K562 (cell line): ENCODE results near the gene NUP88. TPM values are rescaled to one million over a fixed set of nuclear protein-coding genes. Genes with fewer than 3 reads are reported as not detected.

ENCODE experiments used
- BDP1 ChIP-seq: IDR thresholded peaks from 3 replicates; pipeline ENCODE4 v1.6.1; 2011; ENCODE audit not compliant: insufficient read length, insufficient read depth
- BRD4 ChIP-seq: fragments of 200-600 bp; sonication (generic); IDR thresholded peaks from 2 replicates; pipeline ENCODE4 v1.6.1; 2017; ENCODE audit warnings: inconsistent platforms
- CXXC5 ChIP-seq: fragments of 250-450 bp; sonication (Bioruptor Pico); IDR thresholded peaks from 2 replicates; pipeline ENCODE4 v1.8.0; 2022; ENCODE audit warnings: inconsistent platforms, mild to moderate bottlenecking, moderate library complexity
- ETV1 ChIP-seq: fragments of 450-650 bp; conservative IDR thresholded peaks from 2 replicates; pipeline ENCODE4 v1.6.1; 2016; ENCODE audit warnings: missing genetic modification characterization, control low read depth, low read depth, missing compliant biosample characterization
- GATAD2A ChIP-seq: fragments of 450-650 bp; IDR thresholded peaks from 2 replicates; pipeline ENCODE4 v1.6.1; 2017
- HDAC3 ChIP-seq: fragments of 450-650 bp; IDR thresholded peaks from 2 replicates; pipeline ENCODE4 v1.6.1; 2018; ENCODE audit warnings: borderline replicate concordance, mild to moderate bottlenecking, moderate library complexity; ENCODE audit not compliant: partially characterized antibody
- HEY1 ChIP-seq: fragments of 250-450 bp; sonication (Bioruptor Pico); IDR thresholded peaks from 2 replicates; pipeline ENCODE4 v1.5.0; 2020; ENCODE audit warnings: mild to moderate bottlenecking, moderate library complexity, borderline replicate concordance
- KAT7 ChIP-seq: sonication (generic); formaldehyde crosslinking; IDR thresholded peaks from 2 replicates; pipeline ENCODE4 v1.8.0; 2022; ENCODE audit warnings: missing genetic modification reagents, mild to moderate bottlenecking, borderline replicate concordance
- KLF16 ChIP-seq: IDR thresholded peaks from 2 replicates; pipeline ENCODE4 v1.6.1; 2016; ENCODE audit warnings: antibody characterized with exemption
- MCM3 ChIP-seq: fragments of 450-650 bp; IDR thresholded peaks from 2 replicates; pipeline ENCODE4 v1.6.1; 2016
- SIN3A ChIP-seq, 2 experiments: fragments of 150-350 bp in 1 of 2; IDR thresholded peaks; 2 replicates each; pipeline ENCODE4 v1.6.1; 2011 to 2016; ENCODE audit warnings: borderline replicate concordance in 2 of 2, low read depth in 2 of 2, low read length in 2 of 2, mild to moderate bottlenecking in 2 of 2, moderate library complexity in 2 of 2; ENCODE audit not compliant: control insufficient read depth in 1 of 2
- SIN3B ChIP-seq: fragments of 450-650 bp; IDR thresholded peaks from 2 replicates; pipeline ENCODE4 v1.6.1; 2017; ENCODE audit warnings: low read depth, mild to moderate bottlenecking, moderate library complexity
- SMAD4 ChIP-seq: fragments of 250-450 bp; sonication (Bioruptor Pico); conservative IDR thresholded peaks from 2 replicates; pipeline ENCODE4 v1.8.0; 2021; ENCODE audit warnings: inconsistent platforms, mild to moderate bottlenecking, moderate library complexity
- TCF7L2 ChIP-seq: fragments of 150-350 bp; IDR thresholded peaks from 2 replicates; pipeline ENCODE4 v1.6.1; 2016; ENCODE audit warnings: low read depth, mild to moderate bottlenecking, low read length, moderate library complexity
- TEAD2 ChIP-seq: fragments of 450-650 bp; IDR thresholded peaks from 2 replicates; pipeline ENCODE4 v1.6.1; 2016; ENCODE audit warnings: missing genetic modification characterization, control low read depth, missing compliant biosample characterization
- ZBTB11 ChIP-seq, 3 experiments: fragments of 200-800 bp in 1 of 3; fragments of 250-450 bp in 1 of 3; fragments of 450-650 bp in 1 of 3; sonication (Bioruptor Pico) in 1 of 3; sonication (Bioruptor generic) in 1 of 3; formaldehyde crosslinking in 1 of 3; IDR thresholded peaks; 2 replicates each; pipeline versions ENCODE4 v1.6.1 to v1.8.0; 2016 to 2022; ENCODE audit warnings: mild to moderate bottlenecking in 2 of 3, missing genetic modification characterization in 2 of 3, missing compliant biosample characterization in 1 of 3, moderate library complexity in 1 of 3
- polyA plus RNA-seq, 8 experiments: library from polyadenylated mRNA; depleted of rRNA in 4 of 8; stranded (reverse) in 5 of 8; unstranded in 3 of 8; fragments of >200 nt; fragmentation: Nextera tagmentation in 2 of 8; fragmentation: Illumina TruSeq in 1 of 8; extraction: Ambion mirVana in 2 of 8; extraction: Trizol in 1 of 8; gene quantifications; 2 replicates each; pipeline versions ENCODE4 v1.2.1 to v1.2.3, GENCODE V29; 2011 to 2014; ENCODE audit warnings: inconsistent platforms in 1 of 8, missing spikeins in 1 of 8
- total RNA-seq, 7 experiments: library from RNA; depleted of rRNA in 6 of 7; stranded (reverse); fragments of >200 nt in 6 of 7; fragmentation: Illumina TruSeq in 2 of 7; extraction: Trizol in 2 of 7; gene quantifications; 2 replicates each; pipeline versions ENCODE4 v1.2.1 to v1.2.3, GENCODE V29; 2011 to 2021; ENCODE audit warnings: low replicate concordance in 1 of 7
- TF ChIP-seq, protein P1 (sequence below): fragments of 450-650 bp; IDR thresholded peaks from 2 replicates; pipeline ENCODE4 v1.6.1; 2016; ENCODE audit warnings: low read depth

NUP88 gene
- total and polyA plus RNA-seq, 9 of the 15 experiments (the other 6 are each of a cell fraction or from before 2014, with no cell fraction given), result 59.9 to 160 (median 119) TPM

DNA sequence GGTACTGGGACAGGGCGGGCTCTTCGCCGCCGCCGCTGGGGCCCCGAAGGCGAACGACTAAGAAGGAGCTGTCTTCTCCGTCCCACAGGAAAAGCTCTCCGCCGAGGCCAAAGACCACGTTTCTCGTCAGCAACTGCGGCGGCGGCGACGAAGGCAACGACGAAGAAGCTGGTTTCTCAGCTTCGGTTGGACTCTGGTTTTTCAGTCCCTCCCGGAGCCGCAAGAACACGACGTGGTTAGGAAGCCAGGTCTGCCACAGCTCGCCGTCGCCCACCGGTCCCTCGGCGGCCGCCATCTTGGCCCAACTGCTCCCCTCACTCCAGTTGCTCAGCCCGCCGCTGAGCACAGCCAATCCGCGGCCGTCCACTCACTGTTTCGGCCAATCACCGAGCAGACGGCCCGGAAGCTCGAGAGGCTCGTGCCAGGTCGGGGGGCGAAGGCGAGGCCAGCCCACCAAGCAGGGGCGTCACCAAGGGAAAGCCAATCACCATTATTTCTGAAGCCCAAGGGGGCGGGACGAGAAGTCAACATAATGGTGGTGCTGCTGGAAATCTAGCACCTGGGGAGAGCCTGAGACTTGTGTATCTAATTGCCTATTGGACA, at the start of gene NUP88 (continued):
- TF ChIP-seq ETV1 (tag) (0 out of 2 replicates have a peak, but pooled peaks have one; percentile 18), BDP1 (no peak), SIN3A (IDR thresholded peaks at IDR 0.05; ENCODE audit: borderline replicate concordance in 2 of 2, control insufficient read depth in 1 of 2, low read depth in 2 of 2, low read length in 2 of 2) (peak; percentile 53 to 78; a peak in 2 of 4 replicates), SIN3B (peak; percentile 80), KLF16 (no peak), MCM3 (no peak), KAT7 (CRISPR knock-in tag) (0 out of 2 replicates have a peak, but pooled peaks have one; percentile 13), HDAC3 (no peak), GATAD2A (no peak), TCF7L2 (no peak), BRD4 (no peak), TEAD2 (tag) (no peak), CXXC5 (CRISPR knock-in tag) (peak; percentile 46; the same call in 1 of the 2 replicates), ZBTB11 (CRISPR knock-in tag; IDR thresholded peaks at IDR 0.05) (peak; percentile 53 to 84 (median 60); a peak in 5 of 6 replicates), SMAD4 (CRISPR knock-in tag) (no peak), HEY1 (CRISPR knock-in tag) (no peak)
- TF ChIP-seq, protein P1, sequence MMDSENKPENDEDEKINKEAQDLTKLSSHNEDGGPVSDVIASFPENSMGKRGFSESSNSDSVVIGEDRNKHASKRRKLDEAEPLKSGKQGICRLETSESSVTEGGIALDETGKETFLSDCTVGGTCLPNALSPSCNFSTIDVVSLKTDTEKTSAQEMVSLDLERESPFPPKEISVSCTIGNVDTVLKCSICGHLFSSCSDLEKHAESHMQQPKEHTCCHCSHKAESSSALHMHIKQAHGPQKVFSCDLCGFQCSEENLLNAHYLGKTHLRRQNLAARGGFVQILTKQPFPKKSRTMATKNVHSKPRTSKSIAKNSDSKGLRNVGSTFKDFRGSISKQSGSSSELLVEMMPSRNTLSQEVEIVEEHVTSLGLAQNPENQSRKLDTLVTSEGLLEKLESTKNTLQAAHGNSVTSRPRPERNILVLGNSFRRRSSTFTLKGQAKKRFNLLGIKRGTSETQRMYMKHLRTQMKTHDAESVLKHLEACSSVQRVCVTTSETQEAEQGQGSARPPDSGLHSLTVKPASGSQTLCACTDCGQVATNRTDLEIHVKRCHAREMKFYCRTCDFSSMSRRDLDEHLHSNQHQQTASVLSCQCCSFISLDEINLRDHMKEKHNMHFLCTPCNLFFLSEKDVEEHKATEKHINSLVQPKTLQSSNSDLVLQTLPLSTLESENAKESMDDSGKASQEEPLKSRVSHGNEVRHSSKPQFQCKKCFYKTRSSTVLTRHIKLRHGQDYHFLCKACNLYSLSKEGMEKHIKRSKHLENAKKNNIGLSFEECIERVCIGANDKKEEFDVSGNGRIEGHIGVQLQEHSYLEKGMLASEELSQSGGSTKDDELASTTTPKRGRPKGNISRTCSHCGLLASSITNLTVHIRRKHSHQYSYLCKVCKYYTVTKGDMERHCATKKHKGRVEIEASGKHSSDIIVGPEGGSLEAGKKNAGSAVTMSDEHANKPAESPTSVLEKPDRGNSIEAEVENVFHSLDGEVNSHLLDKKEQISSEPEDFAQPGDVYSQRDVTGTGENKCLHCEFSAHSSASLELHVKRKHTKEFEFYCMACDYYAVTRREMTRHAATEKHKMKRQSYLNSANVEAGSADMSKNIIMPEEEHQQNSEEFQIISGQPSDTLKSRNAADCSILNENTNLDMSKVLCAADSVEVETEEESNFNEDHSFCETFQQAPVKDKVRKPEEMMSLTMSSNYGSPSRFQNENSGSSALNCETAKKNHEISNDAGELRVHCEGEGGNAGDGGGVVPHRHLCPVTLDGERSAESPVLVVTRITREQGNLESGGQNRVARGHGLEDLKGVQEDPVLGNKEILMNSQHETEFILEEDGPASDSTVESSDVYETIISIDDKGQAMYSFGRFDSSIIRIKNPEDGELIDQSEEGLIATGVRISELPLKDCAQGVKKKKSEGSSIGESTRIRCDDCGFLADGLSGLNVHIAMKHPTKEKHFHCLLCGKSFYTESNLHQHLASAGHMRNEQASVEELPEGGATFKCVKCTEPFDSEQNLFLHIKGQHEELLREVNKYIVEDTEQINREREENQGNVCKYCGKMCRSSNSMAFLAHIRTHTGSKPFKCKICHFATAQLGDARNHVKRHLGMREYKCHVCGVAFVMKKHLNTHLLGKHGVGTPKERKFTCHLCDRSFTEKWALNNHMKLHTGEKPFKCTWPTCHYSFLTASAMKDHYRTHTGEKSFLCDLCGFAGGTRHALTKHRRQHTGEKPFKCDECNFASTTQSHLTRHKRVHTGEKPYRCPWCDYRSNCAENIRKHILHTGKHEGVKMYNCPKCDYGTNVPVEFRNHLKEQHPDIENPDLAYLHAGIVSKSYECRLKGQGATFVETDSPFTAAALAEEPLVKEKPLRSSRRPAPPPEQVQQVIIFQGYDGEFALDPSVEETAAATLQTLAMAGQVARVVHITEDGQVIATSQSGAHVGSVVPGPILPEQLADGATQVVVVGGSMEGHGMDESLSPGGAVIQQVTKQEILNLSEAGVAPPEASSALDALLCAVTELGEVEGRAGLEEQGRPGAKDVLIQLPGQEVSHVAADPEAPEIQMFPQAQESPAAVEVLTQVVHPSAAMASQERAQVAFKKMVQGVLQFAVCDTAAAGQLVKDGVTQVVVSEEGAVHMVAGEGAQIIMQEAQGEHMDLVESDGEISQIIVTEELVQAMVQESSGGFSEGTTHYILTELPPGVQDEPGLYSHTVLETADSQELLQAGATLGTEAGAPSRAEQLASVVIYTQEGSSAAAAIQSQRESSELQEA, result 0 out of 2 replicates have a peak, but pooled peaks have one; percentile 28
